Erythroblast (primary cell): ENCODE data around the gene RAI14.

ENCODE experiments used
- GATA1 ChIP-seq: IDR thresholded peaks from 2 replicates; pipeline ENCODE4 v1.6.1; 2011; ENCODE audit warnings: low read depth, mild to moderate bottlenecking, control low read depth, low read length, moderate library complexity
- POLR2A ChIP-seq: IDR thresholded peaks from 2 replicates; pipeline ENCODE4 v1.6.1; 2011; ENCODE audit warnings: mild to moderate bottlenecking, low read length

DNA sequence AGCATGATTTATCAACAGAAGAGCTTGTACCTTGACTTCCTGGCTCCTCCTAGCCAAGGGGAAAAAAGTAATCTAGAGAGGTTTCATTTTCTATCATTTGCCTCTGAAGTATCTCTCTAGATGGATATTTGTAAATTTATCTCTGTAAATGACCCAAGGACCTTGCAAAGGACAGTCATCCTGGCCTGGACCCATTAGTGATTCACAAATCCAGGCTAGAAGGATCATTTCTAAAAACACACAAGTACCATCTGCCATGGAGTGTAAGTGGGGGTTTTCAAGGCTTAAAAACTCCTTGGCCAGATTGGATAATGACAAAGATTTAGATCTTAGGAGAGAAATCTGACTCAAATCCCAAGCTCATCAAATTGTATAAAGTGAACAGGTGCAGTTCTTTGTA lies 190.9 kb downstream of the RAI14 start:
- TF ChIP-seq POLR2A (no peak), GATA1 (no peak)
